CD8-positive, alpha-beta memory T cell (primary cell): Measurements from ENCODE around the gene PPP1R36. TPM values are rescaled to one million over a fixed set of nuclear protein-coding genes. Genes with fewer than 3 reads are reported as not detected.
A peak's percentile ranks its signal among the peaks of the same experiment; 100 is the strongest.

Experiments
- CTCF ChIA-PET: fragments of 350-600 bp; sonication (Branson Sonifier 250); formaldehyde crosslinking; loops from one replicate; lab custom pipeline; 2021; ENCODE audit warnings: antibody characterized with exemption; lab: Charles Lee
- POLR2A ChIA-PET: fragments of 350-600 bp; sonication (Branson Sonifier 250); formaldehyde crosslinking; loops from one replicate; lab custom pipeline; 2021; ENCODE audit warnings: antibody characterized with exemption; lab: Charles Lee
- DNase-seq, 5 donors: peaks; one replicate each; pipeline versions ENCODE4 v3.0.0 to v3.0.0-alpha.2; 2020 to 2022; ENCODE audit warnings: mixed read lengths in 1 of 5
- H3K27ac ChIP-seq: one replicate; pipeline ENCODE4 v1.7.0; 2013; ENCODE audit warnings: low read depth, mild to moderate bottlenecking, low read length, moderate library complexity
- H3K27me3 ChIP-seq: 2 replicates; pipeline ENCODE4 v1.7.0; 2013; ENCODE audit warnings: low read length, mild to moderate bottlenecking; ENCODE audit not compliant: insufficient read depth, poor library complexity, severe bottlenecking
- H3K36me3 ChIP-seq: 2 replicates; pipeline ENCODE4 v1.7.0; 2013; ENCODE audit warnings: mild to moderate bottlenecking, low read length, moderate library complexity; ENCODE audit not compliant: insufficient read depth
- H3K4me1 ChIP-seq: 2 replicates; pipeline ENCODE4 v1.7.0; 2013; ENCODE audit warnings: mild to moderate bottlenecking, low read length, moderate library complexity; ENCODE audit not compliant: insufficient read depth
- H3K4me3 ChIP-seq: 2 replicates; pipeline ENCODE4 v1.7.0; 2013; ENCODE audit warnings: mild to moderate bottlenecking, low read length
- H3K9me3 ChIP-seq: 2 replicates; pipeline ENCODE4 v1.7.0; 2013; ENCODE audit warnings: mild to moderate bottlenecking, low read length
- H3K27ac Mint-ChIP-seq, 8 donors: one replicate each; pipeline ENCODE4 v1.8.0; 2020 to 2021; ENCODE audit warnings: mixed read lengths in 8 of 8, mild to moderate bottlenecking in 6 of 8, inconsistent platforms in 3 of 8, moderate library complexity in 3 of 8
- H3K27me3 Mint-ChIP-seq, 2 donors: one replicate each; pipeline ENCODE4 v1.8.0; 2020 to 2021; ENCODE audit warnings: mixed read lengths in 2 of 2, mild to moderate bottlenecking in 1 of 2, moderate library complexity in 1 of 2
- H3K36me3 Mint-ChIP-seq, 3 donors: one replicate each; pipeline ENCODE4 v1.8.0; 2020 to 2021; ENCODE audit warnings: mixed read lengths in 3 of 3, inconsistent platforms in 1 of 3, mild to moderate bottlenecking in 1 of 3
- H3K4me1 Mint-ChIP-seq, 3 donors: one replicate each; pipeline ENCODE4 v1.8.0; 2020 to 2021; ENCODE audit warnings: mixed read lengths in 3 of 3, inconsistent platforms in 1 of 3, mild to moderate bottlenecking in 1 of 3
- H3K4me3 Mint-ChIP-seq, 7 donors: one replicate each; pipeline ENCODE4 v1.8.0; 2020 to 2021; ENCODE audit warnings: mixed read lengths in 7 of 7, mild to moderate bottlenecking in 6 of 7, moderate library complexity in 4 of 7, inconsistent platforms in 2 of 7
- H3K9me3 Mint-ChIP-seq, 5 donors: one replicate each; pipeline ENCODE4 v1.8.0; 2020 to 2022; ENCODE audit warnings: mixed read lengths in 5 of 5, mild to moderate bottlenecking in 3 of 5, moderate library complexity in 2 of 5, inconsistent platforms in 1 of 5
- polyA plus RNA-seq: library from polyadenylated mRNA; unstranded; fragments of 300-500 nt; fragmentation: Illumina TruSeq; gene quantifications from one replicate; pipeline ENCODE4 v1.2.3, GENCODE V29; 2021
- total RNA-seq, 2 experiments: library from RNA; stranded (reverse); gene quantifications; one replicate each; pipeline ENCODE4 v1.2.3, GENCODE V29; 2021

PPP1R36 gene
- total and polyA plus RNA-seq, 3 experiments from 2014 or later, result 0.22 to 0.25 (median 0.24) TPM

DNA sequence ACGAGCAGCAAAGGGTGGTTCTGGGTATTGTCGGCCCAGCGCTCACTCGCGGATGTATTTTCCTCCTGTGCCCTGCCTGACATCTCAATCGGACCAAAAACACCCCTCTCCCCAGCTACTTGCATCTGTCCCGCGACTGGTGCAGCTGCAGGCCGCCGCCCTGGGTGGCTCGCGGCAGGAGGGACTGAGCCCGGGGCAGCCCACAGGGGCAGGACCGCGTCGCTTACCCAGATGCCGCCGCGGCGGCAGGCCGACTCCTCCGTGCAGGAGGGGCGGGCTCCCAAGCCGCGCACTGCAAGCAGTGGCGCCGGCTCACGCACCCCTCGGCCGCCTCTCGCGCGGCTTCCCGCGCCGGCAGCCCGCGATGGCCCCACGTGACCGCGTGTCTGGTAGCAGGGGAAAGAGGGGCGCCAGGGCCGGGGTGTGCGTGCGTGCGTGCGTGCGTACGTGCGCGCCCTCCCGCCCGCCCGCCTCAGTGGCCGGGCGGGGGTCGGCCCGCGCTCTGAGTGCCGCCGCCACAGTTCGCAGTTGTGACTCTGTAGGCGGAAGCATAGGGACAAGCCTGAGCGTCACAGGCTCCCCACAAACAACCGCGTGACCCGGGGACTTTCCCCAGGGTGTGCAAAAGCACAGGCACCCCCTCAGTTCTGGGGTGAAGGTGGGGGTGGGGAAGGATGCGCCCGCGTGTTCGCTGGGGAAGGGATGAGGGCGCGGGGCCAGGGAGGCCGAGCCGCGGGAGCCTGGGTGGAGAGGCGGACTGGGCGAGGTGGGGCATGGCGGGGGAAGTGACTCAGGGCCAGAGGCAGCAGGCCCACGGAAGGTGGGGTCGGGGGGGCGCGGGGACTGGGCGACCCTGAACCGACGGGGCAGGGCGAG is 46.1 kb upstream of the PPP1R36 start, which contains the start of gene ZBTB25:
TSS of gene ZBTB25 (minus strand) at position 405 of the 876 bp plus-strand sequence. CDS start 13,305 bp downstream, outside the sequence.
- DNase-seq, result peak; percentile 98 to 99 (median 98)
- ChIA-PET POLR2A (interaction anchor here (0.6 to 2.0 kb wide), 15 partner anchors 8 to 862 kb away, joined by 3 to 15 read pairs (median 4); partner anchors contain the start of genes AKAP5, HSPA2, MTHFD1 and WDR89), CTCF (interaction anchor here (0.5 to 3.0 kb wide), 9 partner anchors 7 to 145 kb away, joined by 3 to 18 read pairs (median 6); partner anchors contain the start of gene HSPA2)
- Histone ChIP-seq H3K36me3 (no peaks in the 10 kb centered on the region), H3K4me1 (peaks cover 57% of the 10 kb centered on the region), H3K27ac (peak within 1 kb of the TSS; percentile 99), H3K27me3 (no peaks in the 10 kb centered on the region), H3K4me3 (peak within 1 kb of the TSS; percentile 82), H3K9me3 (no peaks in the 10 kb centered on the region)
- Mint-ChIP-seq H3K27me3 (peaks cover 0 to 4% of the 10 kb centered on the region in 2 donors), H3K4me1 (peaks cover 65 to 78% (median 68%) of the 10 kb centered on the region in 3 donors), H3K9me3 (peaks cover 0 to 2% (median 0%) of the 10 kb centered on the region in 5 donors), H3K27ac (peak within 1 kb of the TSS; percentile 97 to 100 (median 100)), H3K4me3 (peak within 1 kb of the TSS; percentile 94 to 99 (median 95)), H3K36me3 (peaks cover 0 to 50% (median 6%) of the 10 kb centered on the region in 3 donors)

GRCh38 chr14:64504310-64504896 is 45.4 kb upstream of the PPP1R36 start, which contains the start of gene ZBTB1:
ZBTB1 (plus strand) TSS chr14:64504770; CDS start chr14:64521505, 16,735 bp downstream.
- Histone ChIP-seq H3K9me3 (no peaks in the 10 kb centered on the region), H3K36me3 (no peaks in the 10 kb centered on the region), H3K4me1 (peaks cover 58% of the 10 kb centered on the region), H3K27me3 (no peaks in the 10 kb centered on the region), H3K27ac (peak within 1 kb of the TSS; percentile 99), H3K4me3 (peak within 1 kb of the TSS; percentile 82)
- ChIA-PET CTCF (interaction anchor here (0.5 to 2.2 kb wide), 7 partner anchors 10 to 145 kb away, joined by 3 to 11 read pairs (median 5); partner anchors contain the start of gene HSPA2), POLR2A (interaction anchor here (0.5 to 2.0 kb wide), 14 partner anchors 9 to 863 kb away, joined by 3 to 18 read pairs (median 4); partner anchors contain the start of genes AKAP5, HSPA2, MTHFD1 and WDR89)
- peaks cover 0 to 44% (median 6%) of the 10 kb centered on the region in 3 donors for H3K36me3 Mint-ChIP-seq
- peak within 1 kb of the TSS; percentile 97 to 100 (median 100) for H3K27ac Mint-ChIP-seq
- peak within 1 kb of the TSS; percentile 93 to 99 (median 95) for H3K4me3 Mint-ChIP-seq
- H3K27me3 Mint-ChIP-seq, result peaks cover 0 to 4% of the 10 kb centered on the region in 2 donors
- H3K4me1 Mint-ChIP-seq, result peaks cover 65 to 79% (median 72%) of the 10 kb centered on the region in 3 donors
- H3K9me3 Mint-ChIP-seq, result peaks cover 0 to 2% (median 0%) of the 10 kb centered on the region in 5 donors
- peak; percentile 79 to 93 (median 91) for DNase-seq

DNA sequence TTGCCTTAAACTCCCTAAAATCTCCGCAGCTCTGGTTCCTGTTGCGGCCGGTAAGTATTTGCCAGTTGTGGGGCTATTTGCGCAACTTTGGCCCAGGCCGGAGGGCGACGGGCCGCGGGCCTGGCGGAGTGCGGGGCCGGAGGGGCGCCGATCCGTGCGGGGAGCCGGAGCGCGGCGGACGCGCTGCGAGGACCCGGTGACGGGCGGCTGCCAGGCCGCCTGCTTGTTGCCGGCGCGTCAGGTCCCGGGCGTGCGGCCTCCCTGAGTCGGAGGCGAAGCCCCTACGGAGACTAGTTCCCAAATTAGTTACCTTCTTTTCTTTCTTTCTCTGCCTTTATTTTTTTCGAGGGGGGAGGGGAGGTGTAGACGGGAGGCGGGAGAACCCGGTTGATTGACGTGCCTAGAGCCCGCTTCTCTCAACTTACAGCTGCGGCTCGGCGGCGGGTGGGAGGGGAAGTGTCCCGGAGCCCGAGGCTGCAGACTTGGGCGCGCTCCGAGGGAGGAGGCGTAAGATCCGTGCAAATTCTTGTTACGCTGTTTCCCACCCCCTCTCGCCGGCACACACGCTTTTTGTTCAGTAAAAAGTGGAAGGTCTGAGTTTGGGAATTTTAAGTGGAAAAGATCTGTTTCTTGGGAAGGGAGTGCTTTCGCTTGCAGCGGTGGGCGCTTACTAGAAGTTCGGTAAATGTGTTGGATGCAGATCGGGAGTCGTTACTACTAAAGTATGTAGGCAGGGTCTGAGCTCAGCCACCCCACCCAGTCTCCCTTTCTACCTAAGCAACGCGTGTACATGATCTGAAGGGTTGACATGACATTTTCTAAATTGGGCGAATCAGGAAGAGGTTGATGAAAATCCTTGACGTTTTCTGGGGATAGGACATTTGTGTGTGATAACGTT is 44.6 kb upstream of the PPP1R36 start:
- Histone ChIP-seq H3K27me3 (no peaks in the 10 kb centered on the region), H3K4me3 (peak overlapping the region; percentile 77), H3K9me3 (no peaks in the 10 kb centered on the region), H3K36me3 (no peaks in the 10 kb centered on the region), H3K4me1 (peaks cover 56% of the 10 kb centered on the region), H3K27ac (peak overlapping the region; percentile 99)
- Mint-ChIP-seq H3K9me3 (peaks cover 0 to 2% (median 0%) of the 10 kb centered on the region in 5 donors), H3K27ac (peak overlapping the region; percentile 97 to 100 (median 100)), H3K36me3 (peaks cover 0 to 38% (median 6%) of the 10 kb centered on the region in 3 donors), H3K27me3 (peaks cover 0 to 4% of the 10 kb centered on the region in 2 donors), H3K4me1 (peaks cover 65 to 79% (median 71%) of the 10 kb centered on the region in 3 donors), H3K4me3 (peak overlapping the region; percentile 93 to 99 (median 95))
- CTCF ChIA-PET, result interaction anchor here (0.7 to 2.2 kb wide), 7 partner anchors 7 to 118 kb away, joined by 3 to 11 read pairs (median 5); partner anchors contain the start of gene HSPA2
- peak; percentile 77 to 91 (median 85) for DNase-seq
- POLR2A ChIA-PET, result interaction anchor here (0.5 to 2.0 kb wide), 18 partner anchors 8 to 864 kb away, joined by 3 to 18 read pairs (median 4); partner anchors contain the start of genes AKAP5, HSPA2, MTHFD1 and WDR89

GRCh38 chr14:64506721-64507120 is 43.0 kb upstream of the PPP1R36 start:
- peaks cover 0 to 2% (median 0%) of the 10 kb centered on the region in 5 donors for H3K9me3 Mint-ChIP-seq

DNA sequence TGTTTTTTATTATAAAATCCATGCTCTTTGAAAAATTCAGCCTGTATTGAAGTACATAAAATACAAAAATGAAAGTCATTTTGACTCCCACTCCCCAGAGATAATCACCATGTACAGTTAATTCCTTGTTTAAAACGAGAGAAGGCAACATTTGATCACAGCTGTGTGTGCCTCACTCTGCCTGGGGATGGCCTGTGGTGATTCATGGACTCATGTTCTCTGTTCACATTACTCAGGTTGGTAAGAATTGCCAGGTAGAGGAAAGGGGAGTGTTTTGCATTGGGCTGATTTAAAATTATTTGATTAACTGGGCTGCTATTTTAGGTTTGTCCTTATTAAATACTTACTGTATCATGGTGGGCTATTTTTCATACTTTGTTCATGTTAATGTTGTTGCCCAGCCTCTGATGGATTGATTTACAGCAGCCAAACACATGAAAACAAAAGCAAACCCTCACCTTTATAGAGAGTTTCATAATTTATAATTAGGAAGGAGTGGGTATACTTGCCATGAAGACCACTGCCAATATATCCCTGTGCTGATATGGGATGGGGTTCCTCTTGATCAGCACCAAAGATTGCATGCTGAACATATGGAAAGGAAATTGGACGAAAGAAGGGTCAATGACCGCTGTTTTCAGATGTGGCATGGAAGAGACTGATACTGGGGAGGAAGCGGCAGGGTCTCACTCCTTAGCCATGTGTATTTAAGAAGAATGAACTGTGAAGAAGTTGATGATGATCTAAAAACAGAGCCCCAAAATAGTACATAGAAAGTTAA is 42.2 kb upstream of the PPP1R36 start:
- no peak overlapping the region for H3K27ac ChIP-seq
- peak overlapping the region; percentile 48 to 98 (median 97) for H3K27ac Mint-ChIP-seq
- H3K36me3 Mint-ChIP-seq, result peaks cover 0 to 36% (median 4%) of the 10 kb centered on the region in 3 donors
- H3K9me3 ChIP-seq, result no peaks in the 10 kb centered on the region
- no peaks in the 10 kb centered on the region for H3K27me3 ChIP-seq
- peaks cover 0 to 4% of the 10 kb centered on the region in 2 donors for H3K27me3 Mint-ChIP-seq
- H3K4me1 ChIP-seq, result peaks cover 59% of the 10 kb centered on the region
- no peak for DNase-seq
- peaks cover 67 to 79% (median 72%) of the 10 kb centered on the region in 3 donors for H3K4me1 Mint-ChIP-seq
- no peaks in the 10 kb centered on the region for H3K36me3 ChIP-seq
- H3K9me3 Mint-ChIP-seq, result peaks cover 0 to 2% (median 0%) of the 10 kb centered on the region in 5 donors
- CTCF ChIA-PET, result interaction anchor here (0.7 to 2.8 kb wide), 4 partner anchors 16 to 164 kb away, joined by 3 to 7 read pairs (median 4); partner anchors contain the start of gene HSPA2
- peak overlapping the region; percentile 93 to 99 (median 94) for H3K4me3 Mint-ChIP-seq
- peak overlapping the region; percentile 77 for H3K4me3 ChIP-seq
- POLR2A ChIA-PET, result no interaction called here

More at GRCh38 chr14:64506721-64507120, 43.0 kb upstream of the PPP1R36 start:
- CTCF ChIA-PET, result interaction anchor here (1.8 kb wide), 1 partner anchor 9 kb away, joined by 3 read pairs; no protein-coding TSS in a partner anchor
- Mint-ChIP-seq H3K4me3 (peak overlapping the region; percentile 93 to 99 (median 94)), H3K27me3 (peaks cover 0 to 4% of the 10 kb centered on the region in 2 donors), H3K4me1 (peaks cover 66 to 79% (median 74%) of the 10 kb centered on the region in 3 donors), H3K36me3 (peaks cover 0 to 39% (median 6%) of the 10 kb centered on the region in 3 donors), H3K27ac (peak overlapping the region; percentile 93 to 98 (median 97))
- H3K27me3 ChIP-seq, result no peaks in the 10 kb centered on the region
- no peak overlapping the region for H3K27ac ChIP-seq
- POLR2A ChIA-PET, result no interaction called here
- H3K36me3 ChIP-seq, result no peaks in the 10 kb centered on the region
- no peaks in the 10 kb centered on the region for H3K9me3 ChIP-seq
- peak overlapping the region; percentile 77 for H3K4me3 ChIP-seq
- peaks cover 56% of the 10 kb centered on the region for H3K4me1 ChIP-seq
- no peak for DNase-seq

GRCh38 chr14:64508215-64508776 is 41.5 kb upstream of the PPP1R36 start:
- H3K27ac Mint-ChIP-seq, result peak overlapping the region; percentile 47 to 98 (median 92)
- CTCF ChIA-PET, result interaction anchor here (0.6 to 3.2 kb wide), 11 partner anchors 11 to 164 kb away, joined by 3 to 27 read pairs (median 4); partner anchors contain the start of gene HSPA2

More at GRCh38 chr14:64508215-64508776, 41.5 kb upstream of the PPP1R36 start:
- peaks cover 0 to 31% (median 0%) of the 10 kb centered on the region in 3 donors for H3K36me3 Mint-ChIP-seq
- Histone ChIP-seq H3K27ac (no peak overlapping the region), H3K4me3 (no peak overlapping the region), H3K36me3 (no peaks in the 10 kb centered on the region), H3K9me3 (no peaks in the 10 kb centered on the region), H3K27me3 (no peaks in the 10 kb centered on the region), H3K4me1 (peaks cover 66% of the 10 kb centered on the region)
- peak overlapping the region; percentile 28 to 99 (median 94) for H3K4me3 Mint-ChIP-seq
- H3K27me3 Mint-ChIP-seq, result peaks cover 0 to 4% of the 10 kb centered on the region in 2 donors
- POLR2A ChIA-PET, result interaction anchor here (0.6 kb wide), 1 partner anchor 12 kb away, joined by 3 read pairs; no protein-coding TSS in a partner anchor
- DNase-seq, result no peak
- H3K9me3 Mint-ChIP-seq, result peaks cover 0 to 2% (median 0%) of the 10 kb centered on the region in 5 donors
- peaks cover 74 to 83% (median 74%) of the 10 kb centered on the region in 3 donors for H3K4me1 Mint-ChIP-seq
